K562 (cell line): ENCODE measurements around the gene PTGES3. TPM values are rescaled to one million over a fixed set of nuclear protein-coding genes. Genes with fewer than 3 reads are reported as not detected.

Experiments used
- ATAC-seq: fragments of 200-7000 bp; cut with Tn5 transposase; 3 replicates; pipeline ENCODE4 v1.9.1; 2020; ENCODE audit warnings: moderate library complexity
- BruUV-seq: library from RNA; stranded (reverse); fragments of 400-500 nt; replicated peaks from 2 replicates; lab custom pipeline; 2021; lab: Mats Ljungman, UMichigan
- CTCF ChIA-PET: fragments of 300-600 bp; formaldehyde crosslinking; extraction: SDS; loops from one replicate; lab custom pipeline; 2021; ENCODE audit warnings: low intra/inter-chr PET ratio; lab: Yijun Ruan, JAX
- POLR2A ChIA-PET: fragments of 300-600, 350-650 bp; sonication (Branson Sonifier 250); formaldehyde crosslinking; extraction: SDS; loops from one replicate; lab custom pipeline; 2021; ENCODE audit warnings: antibody characterized with exemption, inconsistent platforms; lab: Yijun Ruan, JAX
- DNase-seq, 4 experiments: peaks; one replicate each; pipeline versions ENCODE4 v3.0.0 to v3.0.0-alpha.2; 2011 to 2018; ENCODE audit warnings: low spot score in 3 of 4, mixed read lengths in 3 of 4; ENCODE audit errors: extremely low read depth in 1 of 4
- FAIRE-seq: peaks from 2 replicates; lab custom pipeline; 2011; peaks lifted over from hg19 to GRCh38; lab: Jason Lieb, UNC
- H2AFZ ChIP-seq: 2 replicates; pipeline ENCODE4 v1.6.0; 2011; ENCODE audit warnings: low read depth, low read length, control low read depth, inconsistent platforms
- H3K27ac ChIP-seq: fragments of 200-600 bp; 3 replicates; pipeline ENCODE4 v1.8.0; 2011; ENCODE audit warnings: low read depth, mild to moderate bottlenecking, control low read depth, inconsistent platforms, low read length, moderate library complexity, mixed read lengths; ENCODE audit errors: extremely low read depth
- H3K27me3 ChIP-seq, 2 experiments: fragments of 300-600 bp in 1 of 2; 2 replicates in 1 of 2; 3 replicates in 1 of 2; pipeline versions ENCODE4 v1.6.0 to v1.8.0; 2011; ENCODE audit warnings: inconsistent platforms in 2 of 2, low read length in 2 of 2, mild to moderate bottlenecking in 1 of 2, mixed read lengths in 1 of 2, moderate library complexity in 1 of 2; ENCODE audit not compliant: control insufficient read depth in 2 of 2, insufficient read depth in 2 of 2
- H3K36me3 ChIP-seq: fragments of 300-600 bp; 3 replicates; pipeline ENCODE4 v1.8.0; 2011; ENCODE audit warnings: mild to moderate bottlenecking, low read length, inconsistent platforms; ENCODE audit not compliant: control insufficient read depth, insufficient read depth
- H3K4me1 ChIP-seq, 2 experiments: fragments of 200-600 bp in 1 of 2; replicated peaks in 1 of 2; 2 replicates in 1 of 2; 3 replicates in 1 of 2; pipeline versions ENCODE4 v1.5.1 to v1.8.0; 2011; ENCODE audit warnings: inconsistent platforms in 2 of 2, low read length in 2 of 2, mild to moderate bottlenecking in 1 of 2, mixed read lengths in 1 of 2, moderate library complexity in 1 of 2; ENCODE audit not compliant: control insufficient read depth in 2 of 2, insufficient read depth in 2 of 2
- H3K4me2 ChIP-seq: 2 replicates; pipeline ENCODE4 v1.6.1; 2011; ENCODE audit warnings: low read length, control low read depth, inconsistent platforms, mixed read lengths; ENCODE audit not compliant: insufficient read depth
- H3K4me3 ChIP-seq: fragments of 200-600 bp; sonication (generic), shearing (Covaris generic); 2 replicates; pipeline ENCODE4 v1.5.1; 2016; ENCODE audit warnings: control low read depth, inconsistent platforms
- H3K79me2 ChIP-seq: fragments of 200-600 bp; 3 replicates; pipeline ENCODE4 v1.8.0; 2011; ENCODE audit warnings: low read length, inconsistent platforms; ENCODE audit not compliant: control insufficient read depth, insufficient read depth
- H3K9ac ChIP-seq, 2 experiments: 2 replicates each; pipeline versions ENCODE4 v1.6.0 to v1.6.1; 2011; ENCODE audit warnings: low read depth in 2 of 2, low read length in 2 of 2, control low read depth in 1 of 2, inconsistent platforms in 1 of 2, mild to moderate bottlenecking in 1 of 2, mixed read lengths in 1 of 2; ENCODE audit not compliant: insufficient read depth in 1 of 2
- H3K9me1 ChIP-seq: one replicate; pipeline ENCODE4 v1.6.0; 2011; ENCODE audit warnings: inconsistent platforms, mild to moderate bottlenecking, low read length, moderate library complexity; ENCODE audit not compliant: control insufficient read depth, insufficient read depth
- H3K9me3 ChIP-seq: replicated peaks from 2 replicates; pipeline ENCODE4 v1.5.1; 2011; ENCODE audit warnings: low read depth, low read length, inconsistent platforms; ENCODE audit not compliant: control insufficient read depth, insufficient read depth
- H4K20me1 ChIP-seq: replicated peaks from 2 replicates; pipeline ENCODE4 v1.6.1; 2011; ENCODE audit warnings: low read length, inconsistent platforms, mixed read lengths; ENCODE audit not compliant: control insufficient read depth, insufficient read depth
- AFF4 ChIP-seq: sonication (generic); formaldehyde crosslinking; IDR thresholded peaks from 2 replicates; pipeline ENCODE4 v1.8.0; 2023; ENCODE audit warnings: mild to moderate bottlenecking, missing genetic modification reagents
- CHD1 ChIP-seq: fragments of 200-600 bp; sonication (generic); IDR thresholded peaks from one replicate; pipeline ENCODE4 v1.6.1; 2012; ENCODE audit warnings: mild to moderate bottlenecking, moderate library complexity, low read length, inconsistent platforms
- ELF1 ChIP-seq: fragments of 200-800 bp; sonication (Bioruptor generic); IDR thresholded peaks from 2 replicates; pipeline ENCODE4 v1.6.1; 2016; ENCODE audit warnings: missing genetic modification characterization, missing compliant biosample characterization
- GMEB1 ChIP-seq: fragments of 250-450 bp; sonication (Bioruptor Pico); IDR thresholded peaks from 2 replicates; pipeline ENCODE4 v1.4.0; 2020; ENCODE audit warnings: mild to moderate bottlenecking
- MEF2D ChIP-seq: conservative IDR thresholded peaks from 2 replicates; pipeline ENCODE4 v1.6.1; 2016; ENCODE audit warnings: low read depth, missing genetic modification characterization, missing compliant biosample characterization
- POLR2G ChIP-seq: fragments of 200-400 bp; formaldehyde crosslinking; IDR thresholded peaks from 2 replicates; pipeline ENCODE4 v1.6.1; 2017; ENCODE audit warnings: low read depth, mild to moderate bottlenecking, antibody characterized with exemption, low read length, moderate library complexity
- POLR2H ChIP-seq: IDR thresholded peaks from 2 replicates; pipeline ENCODE4 v1.6.1; 2016; ENCODE audit warnings: missing genetic modification characterization, low read depth, mild to moderate bottlenecking, control low read depth, missing compliant biosample characterization, moderate library complexity
- RBFOX2 ChIP-seq: fragments of 200-400 bp; formaldehyde crosslinking; IDR thresholded peaks from 2 replicates; pipeline ENCODE4 v1.6.1; 2017; ENCODE audit warnings: low read depth, mild to moderate bottlenecking, low read length, moderate library complexity
- RBM17 ChIP-seq: fragments of 200-400 bp; formaldehyde crosslinking; IDR thresholded peaks from 2 replicates; pipeline ENCODE4 v1.6.1; 2017; ENCODE audit warnings: low read depth, mild to moderate bottlenecking, low read length, borderline replicate concordance
- SAFB2 ChIP-seq: fragments of 200-400 bp; formaldehyde crosslinking; IDR thresholded peaks from 2 replicates; pipeline ENCODE4 v1.6.1; 2018; ENCODE audit warnings: borderline replicate concordance, low read length, low read depth, moderate library complexity; ENCODE audit not compliant: severe bottlenecking
- TFAP4 ChIP-seq: sonication (generic); formaldehyde crosslinking; IDR thresholded peaks from 2 replicates; pipeline ENCODE4 v1.8.0; 2022; ENCODE audit warnings: missing genetic modification reagents, mild to moderate bottlenecking, moderate library complexity, borderline replicate concordance
- WGBS: fragments of 100-300 bp; shearing (Covaris generic); methylation state at CpG from one replicate; pipeline ENCODE4 v1.1.6; 2016; ENCODE audit warnings: low coverage, mixed read lengths; ENCODE audit not compliant: insufficient coverage; ENCODE audit errors: missing lambda C conversion rate; 5-methylcytosine and 5-hydroxymethylcytosine counted together
- in situ Hi-C: fragments of 300-500 bp; cut with MboI; formaldehyde crosslinking; loops from 4 replicates; pipeline ENCODE4 v1.15.0; 2018; ENCODE audit warnings: inconsistent platforms, mixed read lengths
- intact Hi-C: fragments of 100-400 bp; cut with micrococcal nuclease; formaldehyde crosslinking; loops from 2 replicates; pipeline ENCODE4 v1.14.2; 2022
- polyA plus RNA-seq, 8 experiments: library from polyadenylated mRNA; depleted of rRNA in 4 of 8; stranded (reverse) in 5 of 8; unstranded in 3 of 8; fragments of >200 nt; fragmentation: Nextera tagmentation in 2 of 8; fragmentation: Illumina TruSeq in 1 of 8; extraction: Ambion mirVana in 2 of 8; extraction: Trizol in 1 of 8; gene quantifications; 2 replicates each; pipeline versions ENCODE4 v1.2.1 to v1.2.3, GENCODE V29; 2011 to 2014; ENCODE audit warnings: inconsistent platforms in 1 of 8, missing spikeins in 1 of 8
- total RNA-seq, 7 experiments: library from RNA; depleted of rRNA in 6 of 7; stranded (reverse); fragments of >200 nt in 6 of 7; fragmentation: Illumina TruSeq in 2 of 7; extraction: Trizol in 2 of 7; gene quantifications; 2 replicates each; pipeline versions ENCODE4 v1.2.1 to v1.2.3, GENCODE V29; 2011 to 2021; ENCODE audit warnings: low replicate concordance in 1 of 7

The PTGES3 gene
- total and polyA plus RNA-seq, 9 of the 15 experiments (the other 6 are each of a cell fraction or from before 2014, with no cell fraction given) = 163 to 501 (median 213) TPM

- WGBS = 0% methylated on average over 3 of the region's 3 CpGs
- no TSS peak for BruUV-seq
- Histone ChIP-seq H3K36me3 (peaks cover 75% of the 10 kb centered on the region), H2AFZ (no peak overlapping the region), H3K79me2 (peaks cover 69% of the 10 kb centered on the region), H3K4me1 (peaks cover 25 to 44% of the 10 kb centered on the region in 2 experiments), H3K9ac (peak overlapping the region in 1 of 2 experiments; percentile 100; a peak in 3 of 4 replicates), H3K4me3 (peak overlapping the region; percentile 89), H3K9me1 (peaks cover 28% of the 10 kb centered on the region), H3K9me3 (no peaks in the 10 kb centered on the region), H4K20me1 (peaks cover 48% of the 10 kb centered on the region), H3K27ac (0 out of 3 replicates have a peak overlapping the region, but pooled peaks have one; percentile 97), H3K27me3 (no peaks in the 10 kb centered on the region)
- no peak for FAIRE-seq
- intact Hi-C loops = no loop called here
- POLR2A ChIA-PET = interaction anchor here (0.6 to 3.5 kb wide), 11 partner anchors 7 to 286 kb away, joined by 3 to 27 read pairs (median 6); no protein-coding TSS in a partner anchor
- no peak for ATAC-seq
- in situ Hi-C loops = loop anchor here (10.0 kb wide), 1 partner anchor 79 kb away; the partner anchor contains the start of gene ATP5F1B
- CTCF ChIA-PET = no interaction called here
- DNase-seq = no peak
- TF ChIP-seq ELF1 (0 out of 2 replicates have a peak, but pooled peaks have one; percentile 19), CHD1 (peak; percentile 15), MEF2D (tag) (no peak), POLR2G (peak; percentile 25; the same call in 1 of the 2 replicates), POLR2H (tag) (peak; percentile 53), TFAP4 (no peak), SAFB2 (no peak), RBM17 (no peak), GMEB1 (no peak), AFF4 (0 out of 2 replicates have a peak, but pooled peaks have one; percentile 3), RBFOX2 (0 out of 2 replicates have a peak, but pooled peaks have one; percentile 5)
- TF ChIP-seq, all 486 proteins: peak for 6
- peak overlapping the region; percentile 99 for H3K4me2 ChIP-seq
Observed at GRCh38 chr12:56723352-56723751, 35.3 kb upstream of the PTGES3 start.
